Heart left ventricle (tissue), 16 donors: ENCODE measurements around the gene ATP6V0E2. TPM values are rescaled to one million over a fixed set of nuclear protein-coding genes. Genes with fewer than 3 reads are reported as not detected.
A peak's percentile ranks its signal among the peaks of the same experiment; 100 is the strongest.
"Not testable (repeated sequence)": the region's sequence is repeated elsewhere in the genome, so short reads cannot be mapped to it uniquely, and the experiment has no call there.

ENCODE experiments used
- ATAC-seq, 4 donors: fragments of 200-7000 bp; cut with Tn5 transposase; one replicate each; pipeline ENCODE4 v1.9.1; 2020 to 2022; ENCODE audit warnings: moderate library complexity in 4 of 4, mild to moderate bottlenecking in 3 of 4, moderate number of reproducible peaks in 1 of 4
- DNase-seq, 5 donors: peaks; one replicate each; pipeline ENCODE4 v3.0.0-alpha.2; 2020
- H3K27ac ChIP-seq, 12 donors: fragments of 200-600 bp; sonication (generic) in 4 of 12; one replicate each; pipeline versions ENCODE4 v1.5.0 to v1.8.0; 2016 to 2022; ENCODE audit warnings: mild to moderate bottlenecking in 2 of 12
- H3K27me3 ChIP-seq, 9 donors: fragments of 200-600 bp; sonication (generic) in 2 of 9; one replicate each; pipeline versions ENCODE4 v1.5.1 to v1.8.0; 2016 to 2022; ENCODE audit warnings: mild to moderate bottlenecking in 3 of 9
- H3K36me3 ChIP-seq, 9 donors: fragments of 200-600 bp; sonication (generic) in 2 of 9; one replicate each; pipeline versions ENCODE4 v1.5.0 to v1.8.0; 2018 to 2022; ENCODE audit warnings: mild to moderate bottlenecking in 2 of 9
- H3K4me1 ChIP-seq, 12 donors: fragments of 200-600 bp; sonication (generic) in 4 of 12; one replicate each; pipeline versions ENCODE4 v1.5.0 to v1.8.0; 2016 to 2022; ENCODE audit warnings: mild to moderate bottlenecking in 3 of 12
- H3K4me3 ChIP-seq, 12 donors: fragments of 200-600 bp; sonication (generic) in 4 of 12; one replicate each; pipeline versions ENCODE4 v1.5.0 to v1.8.0; 2017 to 2022; ENCODE audit warnings: mild to moderate bottlenecking in 9 of 12, moderate library complexity in 4 of 12
- H3K9me3 ChIP-seq, 12 donors: fragments of 200-600 bp; sonication (generic) in 4 of 12; one replicate each; pipeline versions ENCODE4 v1.5.0 to v1.8.0; 2016 to 2022; ENCODE audit warnings: mild to moderate bottlenecking in 1 of 12
- CTCF ChIP-seq, 12 donors: fragments of 200-600 bp; sonication (generic) in 4 of 12; IDR thresholded peaks; one replicate each; pipeline versions ENCODE4 v1.5.0 to v1.8.0; 2018 to 2022; ENCODE audit warnings: antibody characterized with exemption in 12 of 12, mild to moderate bottlenecking in 5 of 12
- POLR2A ChIP-seq, 2 donors: fragments of 450-650 bp; IDR thresholded peaks; one replicate each; pipeline ENCODE4 v1.6.1; 2017; ENCODE audit warnings: antibody characterized with exemption in 2 of 2, mild to moderate bottlenecking in 2 of 2, moderate library complexity in 2 of 2
- WGBS, 4 donors: extraction: QIAGEN DNeasy Blood & Tissue Kit in 2 of 4; methylation state at CpG; one replicate each; pipeline versions ENCODE4 v1.1.5 to v1.1.7; 2013 to 2018; 5-methylcytosine and 5-hydroxymethylcytosine counted together
- intact Hi-C, 10 donors: fragments of 100-400 bp; cut with DNase I; formaldehyde crosslinking; loops; one replicate each; pipeline versions ENCODE4 v1.11.1 to v1.14.2; 2022
- polyA plus RNA-seq, 2 donors: library from polyadenylated mRNA; stranded (reverse); fragments of 200-250 nt; gene quantifications; one replicate each; pipeline ENCODE4 v1.2.3, GENCODE V29; 2013
- total RNA-seq, 9 donors: library from RNA; depleted of rRNA in 2 of 9; stranded (reverse); fragments of >200 nt in 2 of 9; fragmentation: NEBNext Ultra II Directional in 3 of 9; extraction: Animal tissue kit (Norgen Biotek cat#: 25700) in 3 of 9; gene quantifications; one replicate each; pipeline versions ENCODE4 v1.1.0 to v1.2.4, GENCODE V29; 2016 to 2023
- donor health status: ischemic (EF 13 %, LVEDD 7.1; RV severe dilation, severe dysfunction).
- donor health status: healthy with polysubstance abuse.
- donor health status: DM: no; HTN: yes; CAD: no.
- donor health status: DM: no; HTN: no; CAD: no.
- donor health status: ischemic (EF 25% LVEDD 6.9; RV normal size, moderate dysfunction).
- donor health status: ischemic (EF 25% LVEDD 5.7; RV mildly dilated, moderate dysfunction).
- donor health status: healthy.
- donor health status: DM: yes; HTN: yes; CAD: no.
- donor health status: ischemic (EF 35%, LVEDD 5.7; RV mildly dilated, moderate dysfunction).
- donor health status: nonischemic (EF 11% LVEDD 7.7; RV severe dilation, severe dysfunction).
- donor health status: DM: yes; HTN: yes; CAD: no.
- donor health status: PGD.
- donor health status: ischemic (EF 29% LVEDD 5.4; RV normal size, mild dysfunction).
- donor health status: nonischemic (EF 23%, LVEDD 6.1; RV moderate dilation, normal function).

The ATP6V0E2 gene
- total and polyA plus RNA-seq, 11 donors, result 39.0 to 137 (median 92.2) TPM

- 85 to 91% (median 87%) methylated on average over 19 of the region's 19 CpGs for WGBS, 4 donors
- TF ChIP-seq CTCF (IDR thresholded peaks at IDR 0.05) (no peak), POLR2A (IDR thresholded peaks at IDR 0.05) (no peak)
- intact Hi-C loops, result no loop called here
- Histone ChIP-seq H3K4me1 (no peaks in the 10 kb centered on the region), H3K36me3 (no peaks in the 10 kb centered on the region), H3K27me3 (peaks cover 0 to 6% (median 0%) of the 10 kb centered on the region in 9 donors), H3K9me3 (no peaks in the 10 kb centered on the region), H3K27ac (no peak overlapping the region), H3K4me3 (no peak overlapping the region)
- DNase-seq, result peak in 1 of 5 donors; percentile 21
- no peak for ATAC-seq
These were observed 45.1 kb upstream of the ATP6V0E2 start for GRCh38 chr7:149828357-149829309.

- not testable (repeated sequence) for H3K9me3 ChIP-seq, H3K36me3 ChIP-seq, H3K27me3 ChIP-seq, ATAC-seq, H3K4me1 ChIP-seq, H3K4me3 ChIP-seq, H3K27ac ChIP-seq
- intact Hi-C loops, result loop anchor here in 3 of 10 donors (10.0 kb wide), 3 partner anchors 56 to 546 kb away; partner anchors contain the start of gene ZNF467 (in 1 of the 3)
- WGBS, 4 donors, result 37 to 47% (median 43%) methylated on average over 1 of the region's 1 CpG
- DNase-seq, result peak in 1 of 5 donors; percentile 4
These were observed 43.2 kb upstream of the ATP6V0E2 start for GRCh38 chr7:149830527-149830926.

- intact Hi-C loops, result loop anchor here in 3 of 10 donors (10.0 kb wide), 3 partner anchors 56 to 546 kb away; partner anchors contain the start of gene ZNF467 (in 1 of the 3)
These were observed 42.6 kb upstream of the ATP6V0E2 start for GRCh38 chr7:149830997-149831740.

More at GRCh38 chr7:149830997-149831740, 42.6 kb upstream of the ATP6V0E2 start:
- Histone ChIP-seq H3K27me3 (peaks cover 0 to 6% (median 0%) of the 10 kb centered on the region in 9 donors), H3K36me3 (no peaks in the 10 kb centered on the region), H3K27ac (no peak overlapping the region), H3K4me3 (no peak overlapping the region), H3K9me3 (no peaks in the 10 kb centered on the region), H3K4me1 (no peaks in the 10 kb centered on the region)
- DNase-seq (peak in 1 of 5 donors; percentile 11), ATAC-seq (no peak)
- TF ChIP-seq POLR2A (IDR thresholded peaks at IDR 0.05) (no peak), CTCF (IDR thresholded peaks at IDR 0.05) (no peak)
- 49 to 55% (median 52%) methylated on average over 5 to 11 of the region's 11 CpGs for WGBS, 4 donors
